ENCODE measurements around the gene TNS1. TPM values are rescaled to one million over a fixed set of nuclear protein-coding genes. Genes with fewer than 3 reads are reported as not detected.

Gene TNS1
- total RNA-seq, 1 donor from 2014 or later, result 1.6 TPM

GRCh38 chr2:217886720-217887309 is 116.0 kb downstream of the TNS1 start:
- peak; percentile 68 for FAIRE-seq
- no peak overlapping the region for H3K4me3 ChIP-seq (ENCODE audit: low read depth, low read length)
- peak; percentile 65 for DNase-seq (ENCODE audit: low read depth)
- peaks cover 11% of the 10 kb centered on the region for H3K36me3 ChIP-seq (ENCODE audit: control insufficient read depth, insufficient read depth, low read length)
- no peaks in the 10 kb centered on the region for H3K27me3 ChIP-seq (ENCODE audit: control insufficient read depth, insufficient read depth, low read length)
- peak; percentile 86 for TF ChIP-seq CTCF (IDR thresholded peaks at IDR 0.05; ENCODE audit: insufficient read depth, low read length, severe bottlenecking)

- FAIRE-seq, result no peak
- no peak for TF ChIP-seq CTCF (IDR thresholded peaks at IDR 0.05; ENCODE audit: insufficient read depth, low read length, severe bottlenecking)
- no peak for DNase-seq (ENCODE audit: low read depth)
- Histone ChIP-seq H3K27me3 (ENCODE audit: control insufficient read depth, insufficient read depth, low read length) (no peaks in the 10 kb centered on the region), H3K4me3 (ENCODE audit: low read depth, low read length) (no peak overlapping the region), H3K36me3 (ENCODE audit: control insufficient read depth, insufficient read depth, low read length) (peaks cover 11% of the 10 kb centered on the region)
Measured at GRCh38 chr2:217886091-217886490, 116.7 kb downstream of the TNS1 start.

GRCh38 chr2:217884985-217885384 is 117.8 kb downstream of the TNS1 start:
- no peak overlapping the region for H3K4me3 ChIP-seq (ENCODE audit: low read depth, low read length)
- H3K27me3 ChIP-seq (ENCODE audit: control insufficient read depth, insufficient read depth, low read length), result no peaks in the 10 kb centered on the region
- no peak for TF ChIP-seq CTCF (IDR thresholded peaks at IDR 0.05; ENCODE audit: insufficient read depth, low read length, severe bottlenecking)
- peaks cover 13% of the 10 kb centered on the region for H3K36me3 ChIP-seq (ENCODE audit: control insufficient read depth, insufficient read depth, low read length)
- FAIRE-seq (no peak), DNase-seq (ENCODE audit: low read depth) (no peak)

- no peak for DNase-seq (ENCODE audit: low read depth)
- no peak for FAIRE-seq
- TF ChIP-seq CTCF (IDR thresholded peaks at IDR 0.05; ENCODE audit: insufficient read depth, low read length, severe bottlenecking), result no peak
- Histone ChIP-seq H3K4me3 (ENCODE audit: low read depth, low read length) (no peak overlapping the region), H3K27me3 (ENCODE audit: control insufficient read depth, insufficient read depth, low read length) (no peaks in the 10 kb centered on the region), H3K36me3 (ENCODE audit: control insufficient read depth, insufficient read depth, low read length) (peaks cover 11% of the 10 kb centered on the region)
Measured at GRCh38 chr2:217880891-217881290, 121.9 kb downstream of the TNS1 start.

GRCh38 chr2:217880287-217880889 is 122.4 kb downstream of the TNS1 start:
- peaks cover 8% of the 10 kb centered on the region for H3K36me3 ChIP-seq (ENCODE audit: control insufficient read depth, insufficient read depth, low read length)
- FAIRE-seq (peak; percentile 18), DNase-seq (ENCODE audit: low read depth) (no peak)
- TF ChIP-seq CTCF (IDR thresholded peaks at IDR 0.05; ENCODE audit: insufficient read depth, low read length, severe bottlenecking), result no peak
- no peaks in the 10 kb centered on the region for H3K27me3 ChIP-seq (ENCODE audit: control insufficient read depth, insufficient read depth, low read length)
- no peak overlapping the region for H3K4me3 ChIP-seq (ENCODE audit: low read depth, low read length)
